ENCODE measurements around the gene KCNAB2.

Gene KCNAB2

DNA sequence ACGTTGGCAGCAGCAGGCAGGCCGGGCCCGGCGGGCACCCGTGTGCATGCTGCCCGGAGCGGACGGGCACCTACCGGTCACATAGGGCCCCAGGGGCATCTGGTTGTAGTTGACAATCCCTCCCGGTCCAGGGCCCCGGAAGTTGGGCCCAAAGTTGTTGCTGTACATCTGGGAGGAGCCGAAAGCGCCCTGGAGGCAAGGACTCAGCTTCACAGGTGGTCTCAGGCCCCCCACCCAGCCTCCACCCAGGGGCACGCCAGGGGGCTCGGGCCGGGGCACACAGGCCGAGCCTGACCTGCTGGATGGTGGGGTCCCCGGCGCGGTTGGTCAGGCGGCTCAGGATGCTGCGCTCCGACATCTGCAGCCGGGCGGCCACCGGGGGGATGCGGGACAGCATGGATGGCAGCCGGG, 60.6 kb downstream of the KCNAB2 start:
- Histone ChIP-seq H3K27ac (no peak overlapping the region), H3K36me3 (ENCODE audit: insufficient read depth) (no peaks in the 10 kb centered on the region), H3K79me2 (ENCODE audit: insufficient read depth, low read depth) (no peaks in the 10 kb centered on the region), H4K20me1 (ENCODE audit: insufficient read depth) (no peaks in the 10 kb centered on the region), H2AFZ (ENCODE audit: low read depth) (no peak overlapping the region), H3K27me3 (ENCODE audit: insufficient read depth, low read depth) (peaks cover 65% of the 10 kb centered on the region), H3K4me3 (IDR thresholded peaks at IDR 0.05; ENCODE audit: insufficient read depth, low read depth, low read length) (no peak overlapping the region), H3K9ac (no peak overlapping the region), H3K4me1 (ENCODE audit: low read depth, poor library complexity, severe bottlenecking) (peaks cover 6% of the 10 kb centered on the region), H3K4me2 (no peak overlapping the region)
- TF ChIP-seq, protein P1, sequence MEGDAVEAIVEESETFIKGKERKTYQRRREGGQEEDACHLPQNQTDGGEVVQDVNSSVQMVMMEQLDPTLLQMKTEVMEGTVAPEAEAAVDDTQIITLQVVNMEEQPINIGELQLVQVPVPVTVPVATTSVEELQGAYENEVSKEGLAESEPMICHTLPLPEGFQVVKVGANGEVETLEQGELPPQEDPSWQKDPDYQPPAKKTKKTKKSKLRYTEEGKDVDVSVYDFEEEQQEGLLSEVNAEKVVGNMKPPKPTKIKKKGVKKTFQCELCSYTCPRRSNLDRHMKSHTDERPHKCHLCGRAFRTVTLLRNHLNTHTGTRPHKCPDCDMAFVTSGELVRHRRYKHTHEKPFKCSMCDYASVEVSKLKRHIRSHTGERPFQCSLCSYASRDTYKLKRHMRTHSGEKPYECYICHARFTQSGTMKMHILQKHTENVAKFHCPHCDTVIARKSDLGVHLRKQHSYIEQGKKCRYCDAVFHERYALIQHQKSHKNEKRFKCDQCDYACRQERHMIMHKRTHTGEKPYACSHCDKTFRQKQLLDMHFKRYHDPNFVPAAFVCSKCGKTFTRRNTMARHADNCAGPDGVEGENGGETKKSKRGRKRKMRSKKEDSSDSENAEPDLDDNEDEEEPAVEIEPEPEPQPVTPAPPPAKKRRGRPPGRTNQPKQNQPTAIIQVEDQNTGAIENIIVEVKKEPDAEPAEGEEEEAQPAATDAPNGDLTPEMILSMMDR (conservative IDR thresholded peaks at IDR 0.05; ENCODE audit: low read depth, low read length): no peak

DNA sequence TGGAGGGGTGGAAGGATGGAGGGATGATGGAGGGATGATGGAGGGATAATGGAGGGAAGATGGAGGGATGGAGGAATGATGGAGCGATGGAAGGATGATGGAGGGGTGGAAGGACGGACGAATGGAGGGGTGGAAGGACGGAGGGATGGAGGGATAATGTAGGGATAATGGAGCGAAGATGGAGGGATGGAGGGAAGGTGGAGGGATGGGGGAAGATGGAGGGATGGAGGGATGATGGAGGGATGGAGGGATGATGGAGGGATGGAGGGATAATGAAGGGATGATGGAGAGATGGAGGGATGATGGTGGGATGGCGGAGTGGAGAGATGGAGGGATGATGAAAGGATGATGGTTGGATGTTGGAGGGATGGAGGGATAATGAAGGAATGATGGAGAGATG, 61.3 kb downstream of the KCNAB2 start:
- peaks cover 3% of the 10 kb centered on the region for H3K4me1 ChIP-seq (ENCODE audit: low read depth, poor library complexity, severe bottlenecking)
- H2AFZ ChIP-seq (ENCODE audit: low read depth): no peak overlapping the region
- H3K9ac ChIP-seq: no peak overlapping the region
- TF ChIP-seq, protein P1 (conservative IDR thresholded peaks at IDR 0.05; ENCODE audit: low read depth, low read length): no peak
- no peaks in the 10 kb centered on the region for H3K79me2 ChIP-seq (ENCODE audit: insufficient read depth, low read depth)
- H3K4me3 ChIP-seq (IDR thresholded peaks at IDR 0.05; ENCODE audit: insufficient read depth, low read depth, low read length): no peak overlapping the region
- no peak overlapping the region for H3K27ac ChIP-seq
- no peaks in the 10 kb centered on the region for H3K36me3 ChIP-seq (ENCODE audit: insufficient read depth)
- peaks cover 66% of the 10 kb centered on the region for H3K27me3 ChIP-seq (ENCODE audit: insufficient read depth, low read depth)
- H3K4me2 ChIP-seq: no peak overlapping the region
- no peaks in the 10 kb centered on the region for H4K20me1 ChIP-seq (ENCODE audit: insufficient read depth)

DNA sequence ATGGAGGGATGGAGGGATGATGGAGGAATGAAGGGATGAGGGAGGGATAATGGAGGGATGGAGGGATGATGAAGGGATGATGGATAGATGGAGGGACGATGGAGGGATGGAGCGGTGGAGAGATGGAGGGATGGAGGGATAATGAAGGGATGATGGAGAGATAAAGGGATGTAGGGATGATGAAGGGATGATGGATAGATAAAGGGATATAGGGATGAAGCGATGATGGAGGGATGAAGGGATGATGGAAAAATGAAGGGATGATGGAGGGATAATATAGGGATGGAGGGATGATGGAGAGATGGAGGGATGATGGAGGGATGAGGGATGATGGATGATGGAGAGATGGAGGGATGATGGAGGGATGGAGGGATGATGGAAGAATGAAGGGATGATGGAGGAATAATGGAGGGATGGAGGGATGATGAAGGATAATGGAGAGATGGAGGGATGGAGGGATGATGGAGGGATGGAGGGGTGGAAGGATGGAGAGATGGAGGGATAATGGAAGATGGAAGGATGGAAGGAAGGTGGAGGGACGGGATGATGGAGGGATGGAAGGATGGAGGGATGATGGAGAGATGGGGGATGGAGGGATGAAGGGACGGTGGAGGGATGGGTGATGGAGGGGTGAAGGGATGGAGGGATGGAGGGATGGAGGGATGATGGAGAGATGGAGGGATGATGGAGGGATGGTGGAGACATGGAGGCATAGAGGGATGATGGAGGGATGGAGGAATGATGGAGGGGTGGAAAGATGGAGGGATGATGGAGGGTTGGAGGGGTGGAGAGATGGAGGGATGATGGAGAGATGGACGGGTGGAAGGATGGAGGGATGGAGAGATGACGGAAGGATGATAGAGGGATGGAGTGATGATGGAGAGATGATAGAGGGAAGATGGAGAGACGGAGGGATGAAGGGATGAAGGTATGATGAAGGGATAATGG, 62.0 kb downstream of the KCNAB2 start:
- Histone ChIP-seq H2AFZ (ENCODE audit: low read depth) (no peak overlapping the region), H3K27ac (no peak overlapping the region), H4K20me1 (ENCODE audit: insufficient read depth) (no peaks in the 10 kb centered on the region), H3K27me3 (ENCODE audit: insufficient read depth, low read depth) (peaks cover 66% of the 10 kb centered on the region), H3K9ac (no peak overlapping the region), H3K4me3 (IDR thresholded peaks at IDR 0.05; ENCODE audit: insufficient read depth, low read depth, low read length) (no peak overlapping the region), H3K79me2 (ENCODE audit: insufficient read depth, low read depth) (no peaks in the 10 kb centered on the region), H3K4me1 (ENCODE audit: low read depth, poor library complexity, severe bottlenecking) (no peaks in the 10 kb centered on the region), H3K4me2 (no peak overlapping the region), H3K36me3 (ENCODE audit: insufficient read depth) (no peaks in the 10 kb centered on the region)
- TF ChIP-seq, protein P1 (conservative IDR thresholded peaks at IDR 0.05; ENCODE audit: low read depth, low read length): no peak

DNA sequence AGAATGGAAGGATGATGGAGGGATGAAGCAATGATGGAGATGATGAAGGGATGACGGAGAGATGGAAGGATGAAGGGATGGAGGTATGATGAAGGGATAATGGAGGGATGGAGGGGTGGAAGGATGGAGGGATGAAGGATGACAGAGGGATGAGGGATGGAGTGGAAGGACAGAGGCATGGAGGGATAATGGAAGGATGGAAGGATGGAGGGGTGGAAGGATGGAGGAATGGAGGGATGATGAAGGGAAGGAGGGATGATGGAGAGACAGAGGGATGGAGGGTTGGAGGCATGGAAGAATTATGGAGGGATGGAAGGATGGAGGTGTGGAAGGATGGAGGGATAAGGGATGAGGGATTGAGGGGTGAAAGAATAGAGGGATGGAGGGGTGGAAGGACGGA, 62.8 kb downstream of the KCNAB2 start:
- Histone ChIP-seq H3K79me2 (ENCODE audit: insufficient read depth, low read depth) (no peaks in the 10 kb centered on the region), H4K20me1 (ENCODE audit: insufficient read depth) (no peaks in the 10 kb centered on the region), H3K27me3 (ENCODE audit: insufficient read depth, low read depth) (peaks cover 66% of the 10 kb centered on the region), H2AFZ (ENCODE audit: low read depth) (no peak overlapping the region), H3K36me3 (ENCODE audit: insufficient read depth) (no peaks in the 10 kb centered on the region), H3K27ac (no peak overlapping the region), H3K4me3 (IDR thresholded peaks at IDR 0.05; ENCODE audit: insufficient read depth, low read depth, low read length) (no peak overlapping the region), H3K9ac (no peak overlapping the region), H3K4me2 (no peak overlapping the region), H3K4me1 (ENCODE audit: low read depth, poor library complexity, severe bottlenecking) (no peaks in the 10 kb centered on the region)
- TF ChIP-seq, protein P1 (conservative IDR thresholded peaks at IDR 0.05; ENCODE audit: low read depth, low read length): no peak

Data from KMS-11 (cell line).